Vagina (tissue), 2 donors: ENCODE results near the gene KLHL29. TPM values are rescaled to one million over a fixed set of nuclear protein-coding genes. Genes with fewer than 3 reads are reported as not detected.
A peak's percentile ranks its signal among the peaks of the same experiment; 100 is the strongest.

Source experiments
- DNase-seq, 2 donors: peaks; one replicate each; pipeline ENCODE4 v3.0.0-alpha.2; 2017; ENCODE audit errors: extremely low spot score in 2 of 2
- H3K27ac ChIP-seq: fragments of 200-600 bp; sonication (generic); one replicate; pipeline ENCODE4 v1.5.1; 2019
- H3K27me3 ChIP-seq: fragments of 200-600 bp; sonication (generic); one replicate; pipeline ENCODE4 v1.5.1; 2019
- H3K36me3 ChIP-seq, 2 donors: fragments of 200-600 bp; sonication (generic); one replicate each; pipeline ENCODE4 v1.5.1; 2017 to 2019
- H3K4me1 ChIP-seq: fragments of 200-600 bp; sonication (generic); one replicate; pipeline ENCODE4 v1.5.1; 2019
- H3K4me3 ChIP-seq, 2 donors: fragments of 200-600 bp; sonication (generic); 1 replicate in 1 of 2; 2 replicates in 1 of 2; pipeline ENCODE4 v1.5.1; 2016 to 2019
- H3K9me3 ChIP-seq: fragments of 200-600 bp; sonication (generic); one replicate; pipeline ENCODE4 v1.5.1; 2019
- POLR2A ChIP-seq, 2 donors: fragments of 450-650 bp; IDR thresholded peaks; one replicate each; pipeline ENCODE4 v1.6.1; 2017; ENCODE audit warnings: antibody characterized with exemption in 2 of 2, mild to moderate bottlenecking in 2 of 2, moderate library complexity in 2 of 2
- POLR2AphosphoS5 ChIP-seq, 2 donors: sonication (generic); formaldehyde crosslinking; IDR thresholded peaks; one replicate each; pipeline ENCODE4 v1.9.0; 2017; ENCODE audit warnings: antibody characterized with exemption in 2 of 2, mild to moderate bottlenecking in 2 of 2, low read depth in 1 of 2; ENCODE audit not compliant: insufficient read depth in 1 of 2
- intact Hi-C: fragments of 100-400 bp; cut with DNase I; formaldehyde crosslinking; loops from one replicate; pipeline ENCODE4 v1.15.1; 2023
- total RNA-seq: library from RNA; depleted of rRNA; stranded (reverse); fragments of >200 nt; gene quantifications from one replicate; pipeline ENCODE4 v1.2.3, GENCODE V29; 2016
- TF ChIP-seq, protein P1 (sequence below), 3 experiments: fragments of 450-650 bp in 2 of 3; fragments of 200-600 bp in 1 of 3; sonication (generic) in 1 of 3; IDR thresholded peaks; one replicate each; pipeline ENCODE4 v1.5.1; 2017 to 2019; ENCODE audit warnings: antibody characterized with exemption in 3 of 3, mild to moderate bottlenecking in 2 of 3, moderate library complexity in 2 of 3

KLHL29 gene
- total RNA-seq, 1 donor from 2014 or later: 19.4 TPM

DNA sequence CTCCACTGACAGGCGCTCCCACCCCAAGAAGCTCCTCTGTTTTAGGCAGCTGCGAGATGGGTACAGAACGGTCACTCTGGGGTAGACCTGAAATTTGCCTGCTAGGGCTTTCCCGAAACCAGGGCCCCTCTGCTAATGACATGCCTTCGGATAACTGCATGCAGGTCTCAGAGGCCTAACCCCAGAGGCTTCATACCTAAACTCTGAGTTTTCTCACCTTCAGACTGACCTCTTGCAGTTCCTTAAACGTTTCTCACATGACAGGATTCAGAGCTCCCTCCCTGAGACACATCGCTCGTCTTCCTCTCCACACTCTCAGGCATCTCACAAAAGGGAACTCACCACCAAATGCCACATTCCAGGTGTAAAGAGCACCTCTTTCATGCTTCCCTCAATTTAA, 11.3 kb upstream of the KLHL29 start:
- Histone ChIP-seq H3K36me3 (no peaks in the 10 kb centered on the region), H3K4me1 (no peaks in the 10 kb centered on the region), H3K27me3 (no peaks in the 10 kb centered on the region), H3K4me3 (no peak overlapping the region), H3K27ac (no peak overlapping the region), H3K9me3 (no peaks in the 10 kb centered on the region)
- TF ChIP-seq POLR2AphosphoS5 (IDR thresholded peaks at IDR 0.05; ENCODE audit: insufficient read depth in 1 of 2, low read depth in 1 of 2) (no peak), POLR2A (IDR thresholded peaks at IDR 0.05) (no peak)
- TF ChIP-seq, protein P1, sequence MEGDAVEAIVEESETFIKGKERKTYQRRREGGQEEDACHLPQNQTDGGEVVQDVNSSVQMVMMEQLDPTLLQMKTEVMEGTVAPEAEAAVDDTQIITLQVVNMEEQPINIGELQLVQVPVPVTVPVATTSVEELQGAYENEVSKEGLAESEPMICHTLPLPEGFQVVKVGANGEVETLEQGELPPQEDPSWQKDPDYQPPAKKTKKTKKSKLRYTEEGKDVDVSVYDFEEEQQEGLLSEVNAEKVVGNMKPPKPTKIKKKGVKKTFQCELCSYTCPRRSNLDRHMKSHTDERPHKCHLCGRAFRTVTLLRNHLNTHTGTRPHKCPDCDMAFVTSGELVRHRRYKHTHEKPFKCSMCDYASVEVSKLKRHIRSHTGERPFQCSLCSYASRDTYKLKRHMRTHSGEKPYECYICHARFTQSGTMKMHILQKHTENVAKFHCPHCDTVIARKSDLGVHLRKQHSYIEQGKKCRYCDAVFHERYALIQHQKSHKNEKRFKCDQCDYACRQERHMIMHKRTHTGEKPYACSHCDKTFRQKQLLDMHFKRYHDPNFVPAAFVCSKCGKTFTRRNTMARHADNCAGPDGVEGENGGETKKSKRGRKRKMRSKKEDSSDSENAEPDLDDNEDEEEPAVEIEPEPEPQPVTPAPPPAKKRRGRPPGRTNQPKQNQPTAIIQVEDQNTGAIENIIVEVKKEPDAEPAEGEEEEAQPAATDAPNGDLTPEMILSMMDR (IDR thresholded peaks at IDR 0.05): no peak
- intact Hi-C loops: no loop called here
- DNase-seq: peak in 1 of 2 donors; percentile 71

DNA sequence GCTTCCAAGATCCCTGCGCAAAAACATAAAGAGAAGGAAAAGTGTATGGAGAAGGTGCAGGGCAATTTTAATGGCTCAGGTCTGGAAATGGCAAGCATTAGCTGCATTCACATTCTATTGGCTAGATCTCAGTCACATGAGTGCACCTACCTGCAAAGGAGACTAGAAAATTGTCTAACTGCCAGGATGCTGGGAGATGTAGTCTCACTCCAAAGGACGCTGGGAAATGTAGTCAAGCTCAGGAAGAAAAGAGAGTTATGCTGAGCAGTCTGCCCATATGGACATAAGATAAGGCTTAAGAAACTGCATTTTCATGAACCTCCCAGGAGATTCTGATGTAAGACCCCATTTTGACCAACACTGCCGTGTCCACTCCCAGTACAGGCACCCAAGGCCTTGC, 9.5 kb upstream of the KLHL29 start:
- H3K9me3 ChIP-seq: no peaks in the 10 kb centered on the region
- H3K27ac ChIP-seq: no peak overlapping the region
- intact Hi-C loops: no loop called here
- H3K4me1 ChIP-seq: peaks cover 3% of the 10 kb centered on the region
- TF ChIP-seq POLR2AphosphoS5 (IDR thresholded peaks at IDR 0.05; ENCODE audit: insufficient read depth in 1 of 2, low read depth in 1 of 2) (no peak), POLR2A (IDR thresholded peaks at IDR 0.05) (no peak)
- TF ChIP-seq, protein P1 (IDR thresholded peaks at IDR 0.05): no peak
- H3K4me3 ChIP-seq: no peak overlapping the region
- no peaks in the 10 kb centered on the region for H3K27me3 ChIP-seq
- no peak for DNase-seq
- no peaks in the 10 kb centered on the region for H3K36me3 ChIP-seq

DNA sequence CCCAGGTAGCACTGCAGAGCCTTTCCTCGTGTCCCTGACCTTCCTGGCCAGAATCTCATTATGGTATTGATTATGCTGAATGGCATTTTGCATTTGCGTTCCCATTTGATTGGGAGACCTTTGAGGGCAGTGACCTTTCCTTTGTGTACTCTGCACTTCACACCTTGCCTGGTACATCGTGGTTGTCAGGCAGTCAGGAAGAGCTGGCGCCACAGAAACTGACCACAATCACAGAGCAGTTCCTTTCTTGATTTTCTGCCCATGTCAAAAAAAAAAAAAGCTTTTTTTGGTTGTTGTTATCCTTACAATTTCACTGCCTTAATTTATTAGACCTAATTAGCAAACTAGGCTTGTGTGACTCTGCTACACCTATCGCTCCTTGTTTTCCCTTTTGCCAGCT, 8.9 kb upstream of the KLHL29 start:
- TF ChIP-seq, protein P1 (IDR thresholded peaks at IDR 0.05): no peak
- no peak for TF ChIP-seq POLR2A (IDR thresholded peaks at IDR 0.05)
- H3K27ac ChIP-seq: no peak overlapping the region
- H3K27me3 ChIP-seq: no peaks in the 10 kb centered on the region
- no peaks in the 10 kb centered on the region for H3K9me3 ChIP-seq
- H3K36me3 ChIP-seq: no peaks in the 10 kb centered on the region
- H3K4me3 ChIP-seq: no peak overlapping the region
- DNase-seq: no peak
- H3K4me1 ChIP-seq: peaks cover 9% of the 10 kb centered on the region
- intact Hi-C loops: no loop called here

DNA sequence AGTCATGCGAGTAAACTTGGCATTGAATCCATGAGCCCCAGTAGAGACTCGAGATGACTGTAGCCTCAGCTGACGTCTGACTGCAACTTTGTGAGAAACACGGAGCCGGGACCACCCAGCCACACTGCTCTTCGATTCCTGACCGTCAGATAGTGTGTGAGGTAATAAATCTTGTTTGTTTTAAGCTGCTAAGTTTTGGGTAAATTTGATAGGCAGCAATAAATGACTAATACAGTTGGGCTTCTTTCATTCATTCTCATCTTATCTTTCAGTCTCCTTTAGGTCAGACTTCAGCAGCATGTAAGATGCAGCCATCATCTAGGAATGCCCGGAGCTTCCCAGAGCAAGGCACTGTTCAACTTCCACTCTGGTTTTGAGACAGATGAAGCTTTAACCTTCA, 8.0 kb upstream of the KLHL29 start:
- no peaks in the 10 kb centered on the region for H3K27me3 ChIP-seq
- no peak for DNase-seq
- no peak overlapping the region for H3K27ac ChIP-seq
- H3K4me3 ChIP-seq: no peak overlapping the region
- TF ChIP-seq POLR2AphosphoS5 (IDR thresholded peaks at IDR 0.05; ENCODE audit: insufficient read depth in 1 of 2, low read depth in 1 of 2) (no peak), POLR2A (IDR thresholded peaks at IDR 0.05) (no peak)
- TF ChIP-seq, protein P1 (IDR thresholded peaks at IDR 0.05): no peak
- H3K36me3 ChIP-seq: no peaks in the 10 kb centered on the region
- H3K9me3 ChIP-seq: no peaks in the 10 kb centered on the region
- intact Hi-C loops: no loop called here
- peaks cover 11% of the 10 kb centered on the region for H3K4me1 ChIP-seq

DNA sequence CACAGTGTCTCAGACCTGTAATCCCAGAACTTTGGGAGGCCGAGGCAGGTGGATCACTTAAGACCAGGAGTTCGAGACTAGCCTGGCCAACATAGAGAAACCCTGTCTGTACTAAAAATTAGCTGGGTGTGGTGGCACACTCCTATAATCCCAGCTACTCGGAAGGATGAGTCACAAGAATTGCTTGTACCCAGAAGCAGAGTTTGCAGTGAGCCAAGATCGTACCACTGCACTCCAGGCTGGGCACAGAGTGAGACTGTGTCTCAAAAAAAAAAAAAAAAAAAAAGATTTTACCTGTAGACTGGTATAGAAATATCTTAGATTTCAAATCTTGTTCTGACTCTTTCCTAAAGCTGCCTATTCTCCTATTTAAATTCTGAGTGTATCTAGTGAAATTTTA, 7.2 kb upstream of the KLHL29 start:
- intact Hi-C loops: no loop called here
- no peak overlapping the region for H3K27ac ChIP-seq
- H3K27me3 ChIP-seq: no peaks in the 10 kb centered on the region
- H3K4me1 ChIP-seq: peaks cover 11% of the 10 kb centered on the region
- no peaks in the 10 kb centered on the region for H3K36me3 ChIP-seq
- DNase-seq: no peak
- TF ChIP-seq, protein P1 (IDR thresholded peaks at IDR 0.05): no peak
- TF ChIP-seq POLR2A (IDR thresholded peaks at IDR 0.05) (no peak), POLR2AphosphoS5 (IDR thresholded peaks at IDR 0.05; ENCODE audit: insufficient read depth in 1 of 2, low read depth in 1 of 2) (no peak)
- H3K9me3 ChIP-seq: no peaks in the 10 kb centered on the region
- no peak overlapping the region for H3K4me3 ChIP-seq
